PFSK-1 (cell line): ENCODE measurements around the gene HMGCS1.

Experiments used
- FOXP2 ChIP-seq: optimal IDR thresholded peaks from 2 replicates; pipeline ENCODE3; 2011; ENCODE audit warnings: borderline replicate concordance, control low read depth, inconsistent platforms; ENCODE audit not compliant: insufficient read depth; ENCODE audit errors: extremely low read length, extremely low read depth
- POLR2AphosphoS5 ChIP-seq: IDR thresholded peaks from 2 replicates; pipeline ENCODE4 v1.6.1; 2012; ENCODE audit warnings: low read depth, mild to moderate bottlenecking, control low read depth, low read length, moderate library complexity
- SIN3A ChIP-seq: IDR thresholded peaks from 2 replicates; pipeline ENCODE4 v1.6.1; 2012; ENCODE audit warnings: mild to moderate bottlenecking, low read length, moderate library complexity, borderline replicate concordance; ENCODE audit not compliant: insufficient read depth
- TAF1 ChIP-seq: IDR thresholded peaks from 2 replicates; pipeline ENCODE4 v1.6.1; 2012; ENCODE audit warnings: low read length, control low read depth, borderline replicate concordance; ENCODE audit not compliant: insufficient read depth
- TF ChIP-seq, protein P1 (sequence below), 2 experiments: IDR thresholded peaks; 2 replicates each; pipeline versions ENCODE4 v1.6.1 to v1.8.0; 2011 to 2012; ENCODE audit warnings: low read depth in 2 of 2, low read length in 2 of 2, control low read depth in 1 of 2, inconsistent platforms in 1 of 2, mild to moderate bottlenecking in 1 of 2, moderate library complexity in 1 of 2; ENCODE audit not compliant: insufficient read depth in 1 of 2

Gene HMGCS1

DNA sequence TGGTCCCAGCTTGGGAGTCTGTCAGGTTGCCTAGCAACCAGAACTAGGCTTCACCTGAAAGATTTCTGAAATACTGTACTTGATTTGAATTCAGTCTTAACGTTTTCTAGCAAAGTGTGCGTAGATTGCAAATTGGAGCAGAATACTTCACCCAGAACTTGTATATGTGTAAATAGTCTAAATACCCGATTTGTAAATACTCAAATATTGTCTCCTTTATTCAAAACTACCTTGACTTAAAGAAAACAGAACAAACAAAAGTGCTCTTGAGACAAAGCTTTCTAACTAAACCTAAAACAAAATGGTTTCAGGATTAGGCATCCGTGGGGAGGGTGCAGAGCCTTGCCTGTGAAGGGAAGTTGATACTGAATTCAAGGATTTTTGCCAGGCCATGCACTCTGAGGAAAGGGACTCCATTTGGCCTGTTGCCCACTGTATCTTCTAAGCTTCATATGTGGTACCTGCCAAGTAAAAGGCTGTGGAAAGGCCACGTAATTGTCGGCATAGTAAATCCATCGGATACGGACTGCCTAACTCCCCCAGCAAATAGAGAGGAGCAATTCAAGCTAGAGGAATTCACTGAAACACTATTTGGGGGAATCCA lies 744 bp upstream of the HMGCS1 start:
- TF ChIP-seq TAF1 (no peak), SIN3A (no peak), POLR2AphosphoS5 (no peak), FOXP2 (no peak)
- TF ChIP-seq, protein P1, sequence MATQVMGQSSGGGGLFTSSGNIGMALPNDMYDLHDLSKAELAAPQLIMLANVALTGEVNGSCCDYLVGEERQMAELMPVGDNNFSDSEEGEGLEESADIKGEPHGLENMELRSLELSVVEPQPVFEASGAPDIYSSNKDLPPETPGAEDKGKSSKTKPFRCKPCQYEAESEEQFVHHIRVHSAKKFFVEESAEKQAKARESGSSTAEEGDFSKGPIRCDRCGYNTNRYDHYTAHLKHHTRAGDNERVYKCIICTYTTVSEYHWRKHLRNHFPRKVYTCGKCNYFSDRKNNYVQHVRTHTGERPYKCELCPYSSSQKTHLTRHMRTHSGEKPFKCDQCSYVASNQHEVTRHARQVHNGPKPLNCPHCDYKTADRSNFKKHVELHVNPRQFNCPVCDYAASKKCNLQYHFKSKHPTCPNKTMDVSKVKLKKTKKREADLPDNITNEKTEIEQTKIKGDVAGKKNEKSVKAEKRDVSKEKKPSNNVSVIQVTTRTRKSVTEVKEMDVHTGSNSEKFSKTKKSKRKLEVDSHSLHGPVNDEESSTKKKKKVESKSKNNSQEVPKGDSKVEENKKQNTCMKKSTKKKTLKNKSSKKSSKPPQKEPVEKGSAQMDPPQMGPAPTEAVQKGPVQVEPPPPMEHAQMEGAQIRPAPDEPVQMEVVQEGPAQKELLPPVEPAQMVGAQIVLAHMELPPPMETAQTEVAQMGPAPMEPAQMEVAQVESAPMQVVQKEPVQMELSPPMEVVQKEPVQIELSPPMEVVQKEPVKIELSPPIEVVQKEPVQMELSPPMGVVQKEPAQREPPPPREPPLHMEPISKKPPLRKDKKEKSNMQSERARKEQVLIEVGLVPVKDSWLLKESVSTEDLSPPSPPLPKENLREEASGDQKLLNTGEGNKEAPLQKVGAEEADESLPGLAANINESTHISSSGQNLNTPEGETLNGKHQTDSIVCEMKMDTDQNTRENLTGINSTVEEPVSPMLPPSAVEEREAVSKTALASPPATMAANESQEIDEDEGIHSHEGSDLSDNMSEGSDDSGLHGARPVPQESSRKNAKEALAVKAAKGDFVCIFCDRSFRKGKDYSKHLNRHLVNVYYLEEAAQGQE (IDR thresholded peaks at IDR 0.05; ENCODE audit: insufficient read depth in 1 of 2, low read depth in 2 of 2, low read length in 2 of 2): no peak

DNA sequence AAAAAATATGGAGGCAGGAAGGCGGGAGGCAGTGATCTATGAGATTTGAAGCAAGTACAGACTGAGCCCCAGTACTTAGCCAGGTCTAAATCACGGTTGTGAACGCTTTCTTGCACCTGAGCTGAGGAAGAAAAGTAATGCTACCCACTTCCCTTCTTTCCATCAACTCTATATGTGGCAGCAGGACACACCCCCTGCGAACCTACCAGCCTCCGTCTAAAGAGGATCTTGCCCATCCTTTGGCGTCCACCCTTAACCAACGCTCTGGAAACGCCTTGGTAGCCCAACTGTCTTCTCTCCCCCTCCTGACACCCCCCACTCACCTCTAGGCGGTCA lies 545 bp downstream of the HMGCS1 start:
- no peak for TF ChIP-seq FOXP2
- TF ChIP-seq SIN3A: no peak
- TF ChIP-seq TAF1: no peak
- TF ChIP-seq POLR2AphosphoS5: no peak
- TF ChIP-seq, protein P1 (IDR thresholded peaks at IDR 0.05; ENCODE audit: insufficient read depth in 1 of 2, low read depth in 2 of 2, low read length in 2 of 2): no peak

DNA sequence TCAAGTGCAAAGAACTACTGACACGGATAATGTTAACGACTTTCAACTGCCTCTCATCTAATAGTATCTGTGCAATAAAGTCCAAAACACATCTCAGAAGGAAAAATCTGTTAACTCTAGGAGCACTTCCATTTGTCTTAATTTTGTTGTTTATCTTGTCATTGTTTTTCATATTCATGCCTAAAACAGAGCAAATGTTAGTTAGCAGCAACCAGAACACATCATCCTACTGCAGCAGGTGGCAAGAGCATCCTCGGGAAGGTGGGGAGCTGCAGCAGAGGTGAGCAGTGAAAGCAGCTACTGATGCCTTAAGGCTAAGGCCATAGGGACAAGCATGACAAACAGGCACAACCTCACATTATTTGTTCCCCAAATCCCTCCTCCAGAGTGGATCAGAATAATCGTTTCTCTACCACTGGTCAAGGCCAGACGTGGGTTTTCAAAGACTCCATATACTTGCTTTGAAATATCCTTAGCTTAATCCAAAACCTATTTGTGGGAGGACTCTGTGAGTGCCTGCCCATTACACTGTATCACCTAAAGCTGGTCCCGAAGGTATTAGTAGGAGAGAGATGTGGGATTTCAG lies 1.0 kb downstream of the HMGCS1 start:
- TF ChIP-seq POLR2AphosphoS5 (no peak), FOXP2 (no peak), SIN3A (no peak)

DNA sequence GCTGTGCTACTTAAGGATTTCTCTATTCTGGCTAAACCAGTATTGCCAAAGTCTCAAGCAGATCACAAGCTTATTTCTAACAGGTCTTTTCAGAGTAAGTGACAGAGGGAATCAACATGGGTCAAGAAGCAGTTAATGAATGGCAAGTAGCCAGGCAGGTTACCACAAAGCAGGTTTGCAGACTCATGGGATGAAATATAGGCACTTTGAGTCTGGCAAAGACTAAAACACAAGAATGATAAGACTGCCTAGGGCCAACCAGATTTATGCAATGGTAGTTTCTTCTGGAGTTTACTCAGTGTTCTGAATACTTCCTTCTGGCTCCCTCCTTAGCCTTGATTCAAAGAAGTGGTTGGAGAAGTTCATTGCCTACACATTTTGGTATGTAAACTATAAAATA lies 3.6 kb downstream of the HMGCS1 start:
- TF ChIP-seq TAF1: no peak
- no peak for TF ChIP-seq POLR2AphosphoS5
- no peak for TF ChIP-seq FOXP2
- TF ChIP-seq, protein P1 (IDR thresholded peaks at IDR 0.05; ENCODE audit: insufficient read depth in 1 of 2, low read depth in 2 of 2, low read length in 2 of 2): no peak
- TF ChIP-seq SIN3A: no peak

- TF ChIP-seq POLR2AphosphoS5 (no peak), SIN3A (no peak), TAF1 (no peak), FOXP2 (no peak)
- TF ChIP-seq, protein P1 (IDR thresholded peaks at IDR 0.05; ENCODE audit: insufficient read depth in 1 of 2, low read depth in 2 of 2, low read length in 2 of 2): no peak
Measured at GRCh38 chr5:43309122-43309521, 4.1 kb downstream of the HMGCS1 start.
